ENCODE results near the gene CBFA2T2. TPM values are rescaled to one million over a fixed set of nuclear protein-coding genes. Genes with fewer than 3 reads are reported as not detected.
"Not testable (repeated sequence)": the region's sequence is repeated elsewhere in the genome, so short reads cannot be mapped to it uniquely, and the experiment has no call there.

Gene CBFA2T2
- total and polyA plus RNA-seq, 2 donors (not counting 3 experiments of a cell fraction or from before 2014, with no cell fraction given): 10.7 to 12.1 TPM

DNA sequence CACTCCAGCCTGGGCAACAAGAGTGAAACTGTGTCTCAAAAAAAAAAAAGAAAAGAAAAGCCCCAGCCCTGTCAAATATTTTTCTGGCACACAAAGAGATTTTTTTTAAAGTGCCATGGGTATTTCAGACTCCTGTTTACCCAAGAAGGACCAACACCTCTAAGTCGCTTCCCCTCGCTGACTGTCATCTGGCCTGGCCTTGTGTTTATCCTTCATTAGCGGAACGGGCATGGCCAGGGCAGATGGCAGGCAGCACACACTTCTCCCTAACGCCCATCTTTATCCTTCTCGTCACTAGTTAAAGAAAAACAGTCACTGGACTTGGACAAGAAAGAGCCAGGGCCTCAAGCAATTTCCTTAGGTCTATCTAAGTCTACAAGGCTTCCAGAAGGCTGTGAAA lies 7.3 kb upstream of the CBFA2T2 start:
- no peaks in the 10 kb centered on the region for H3K4me1 ChIP-seq (ENCODE audit: control insufficient read depth, extremely low read depth, insufficient read depth, low read length)
- ChIA-PET CTCF (interaction anchor here (1.1 kb wide), 1 partner anchor 12 kb away, joined by 4 read pairs; no protein-coding TSS in a partner anchor), POLR2A (no interaction called here)
- BruUV-seq (replicated peaks): no TSS peak
- H4K20me1 ChIP-seq (replicated peaks; ENCODE audit: control insufficient read depth, extremely low read depth, insufficient read depth, low read length): no peaks in the 10 kb centered on the region
- TF ChIP-seq FOS (IDR thresholded peaks at IDR 0.05; ENCODE audit: borderline replicate concordance, insufficient read depth, low read length) (no peak), POLR2A (IDR thresholded peaks at IDR 0.05; ENCODE audit: low read depth, low read length) (no peak), EZH2 (IDR thresholded peaks at IDR 0.05; ENCODE audit: borderline replicate concordance, low read depth, low read length, severe bottlenecking) (no peak), GATA2 (IDR thresholded peaks at IDR 0.05; ENCODE audit: insufficient read depth, insufficient read length, low read depth, low read length) (no peak), JUN (IDR thresholded peaks at IDR 0.05; ENCODE audit: borderline replicate concordance, insufficient read depth, insufficient read length, low read depth) (no peak), MYC (IDR thresholded peaks at IDR 0.05; ENCODE audit: low read depth, low read length) (no peak), POLR2AphosphoS5 (IDR thresholded peaks at IDR 0.05; ENCODE audit: insufficient read depth, low read depth, low read length) (no peak)
- TF ChIP-seq, protein P1, sequence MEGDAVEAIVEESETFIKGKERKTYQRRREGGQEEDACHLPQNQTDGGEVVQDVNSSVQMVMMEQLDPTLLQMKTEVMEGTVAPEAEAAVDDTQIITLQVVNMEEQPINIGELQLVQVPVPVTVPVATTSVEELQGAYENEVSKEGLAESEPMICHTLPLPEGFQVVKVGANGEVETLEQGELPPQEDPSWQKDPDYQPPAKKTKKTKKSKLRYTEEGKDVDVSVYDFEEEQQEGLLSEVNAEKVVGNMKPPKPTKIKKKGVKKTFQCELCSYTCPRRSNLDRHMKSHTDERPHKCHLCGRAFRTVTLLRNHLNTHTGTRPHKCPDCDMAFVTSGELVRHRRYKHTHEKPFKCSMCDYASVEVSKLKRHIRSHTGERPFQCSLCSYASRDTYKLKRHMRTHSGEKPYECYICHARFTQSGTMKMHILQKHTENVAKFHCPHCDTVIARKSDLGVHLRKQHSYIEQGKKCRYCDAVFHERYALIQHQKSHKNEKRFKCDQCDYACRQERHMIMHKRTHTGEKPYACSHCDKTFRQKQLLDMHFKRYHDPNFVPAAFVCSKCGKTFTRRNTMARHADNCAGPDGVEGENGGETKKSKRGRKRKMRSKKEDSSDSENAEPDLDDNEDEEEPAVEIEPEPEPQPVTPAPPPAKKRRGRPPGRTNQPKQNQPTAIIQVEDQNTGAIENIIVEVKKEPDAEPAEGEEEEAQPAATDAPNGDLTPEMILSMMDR (IDR thresholded peaks at IDR 0.05; ENCODE audit: extremely low read depth in 1 of 2, insufficient read depth in 1 of 2, low read depth in 1 of 2, low read length in 2 of 2): no peak
- TF ChIP-seq, protein P2, sequence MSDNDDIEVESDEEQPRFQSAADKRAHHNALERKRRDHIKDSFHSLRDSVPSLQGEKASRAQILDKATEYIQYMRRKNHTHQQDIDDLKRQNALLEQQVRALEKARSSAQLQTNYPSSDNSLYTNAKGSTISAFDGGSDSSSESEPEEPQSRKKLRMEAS (IDR thresholded peaks at IDR 0.05; ENCODE audit: insufficient read depth, insufficient read length): no peak
- no peak overlapping the region for H3K9ac ChIP-seq (replicated peaks; ENCODE audit: extremely low read depth, insufficient read depth, low read length)
- H3K4me2 ChIP-seq (ENCODE audit: insufficient read depth, low read length): no peak overlapping the region
- no peak overlapping the region for H3K27ac ChIP-seq (ENCODE audit: insufficient read depth, low read depth, low read length)
- DNase-seq (ENCODE audit: low read depth, low spot score) (no peak), FAIRE-seq (no peak)
- no peaks in the 10 kb centered on the region for H3K27me3 ChIP-seq (ENCODE audit: control insufficient read depth in 2 of 2, insufficient read depth in 2 of 2, low read length in 2 of 2)
- H2AFZ ChIP-seq (ENCODE audit: low read depth, low read length): no peak overlapping the region
- intact Hi-C loops (cut with micrococcal nuclease): no loop called here
- no peaks in the 10 kb centered on the region for H3K79me2 ChIP-seq (ENCODE audit: control insufficient read depth, insufficient read depth, low read length)
- dilution Hi-C loops (cut with MboI; ENCODE audit: extremely low pct_ligation_motif_present, low sequenced_read_pairs): no loop called here
- H3K36me3 ChIP-seq (ENCODE audit: control insufficient read depth in 2 of 2, extremely low read depth in 1 of 2, insufficient read depth in 2 of 2, low read length in 2 of 2): no peaks in the 10 kb centered on the region
- no peaks in the 10 kb centered on the region for H3K9me1 ChIP-seq (replicated peaks; ENCODE audit: control insufficient read depth, extremely low read depth, insufficient read depth, low read length)
- H3K4me3 ChIP-seq (replicated peaks in 1 of 3; ENCODE audit: insufficient read depth in 1 of 3, low read depth in 1 of 3, low read length in 3 of 3): no peak overlapping the region
- no peaks in the 10 kb centered on the region for H3K9me3 ChIP-seq (replicated peaks; ENCODE audit: control insufficient read depth, insufficient read depth, low read length)

DNA sequence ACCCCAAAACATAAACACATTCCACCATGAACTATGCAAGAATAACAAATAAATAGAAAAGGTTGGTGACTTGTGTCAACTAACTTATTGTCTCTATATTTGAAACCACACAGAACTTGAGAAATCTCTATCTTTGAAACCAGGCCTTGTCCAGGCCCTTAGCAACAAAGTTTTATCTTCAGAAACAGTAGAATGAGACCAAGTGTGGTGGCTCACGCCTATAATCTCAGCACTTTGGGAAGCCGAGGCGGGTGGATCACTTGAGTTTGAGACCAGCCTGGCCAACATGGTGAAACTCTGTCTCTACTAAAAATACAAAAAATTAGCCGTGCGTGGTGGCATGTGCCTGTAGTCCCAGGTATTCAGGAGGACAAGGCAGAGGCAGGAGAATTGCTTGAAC lies 6.7 kb upstream of the CBFA2T2 start:
- H3K27ac ChIP-seq (ENCODE audit: insufficient read depth, low read depth, low read length); FAIRE-seq; H3K9me1 ChIP-seq (replicated peaks; ENCODE audit: control insufficient read depth, extremely low read depth, insufficient read depth, low read length); H3K4me2 ChIP-seq (ENCODE audit: insufficient read depth, low read length); POLR2A ChIA-PET; H3K27me3 ChIP-seq (ENCODE audit: control insufficient read depth in 2 of 2, insufficient read depth in 2 of 2, low read length in 2 of 2); H3K4me1 ChIP-seq (ENCODE audit: control insufficient read depth, extremely low read depth, insufficient read depth, low read length); H2AFZ ChIP-seq (ENCODE audit: low read depth, low read length); H3K79me2 ChIP-seq (ENCODE audit: control insufficient read depth, insufficient read depth, low read length); DNase-seq (ENCODE audit: low read depth, low spot score); H3K9ac ChIP-seq (replicated peaks; ENCODE audit: extremely low read depth, insufficient read depth, low read length); H4K20me1 ChIP-seq (replicated peaks; ENCODE audit: control insufficient read depth, extremely low read depth, insufficient read depth, low read length); BruUV-seq (replicated peaks); dilution Hi-C loops (cut with MboI; ENCODE audit: extremely low pct_ligation_motif_present, low sequenced_read_pairs); intact Hi-C loops (cut with micrococcal nuclease); H3K4me3 ChIP-seq (replicated peaks in 1 of 3; ENCODE audit: insufficient read depth in 1 of 3, low read depth in 1 of 3, low read length in 3 of 3); CTCF ChIA-PET; H3K36me3 ChIP-seq (ENCODE audit: control insufficient read depth in 2 of 2, extremely low read depth in 1 of 2, insufficient read depth in 2 of 2, low read length in 2 of 2); H3K9me3 ChIP-seq (replicated peaks; ENCODE audit: control insufficient read depth, insufficient read depth, low read length): not testable (repeated sequence)
